Posterior vena cava (tissue), 2 donors: ENCODE data around the gene CHD5. TPM values are rescaled to one million over a fixed set of nuclear protein-coding genes. Genes with fewer than 3 reads are reported as not detected.

Source experiments
- DNase-seq: peaks from one replicate; pipeline ENCODE4 v3.0.0-alpha.2; 2020; ENCODE audit warnings: low spot score
- intact Hi-C, 2 donors: fragments of 100-400 bp; cut with DNase I; formaldehyde crosslinking; loops; one replicate each; pipeline versions ENCODE4 v1.14.1 to v1.14.2; 2022 to 2023
- total RNA-seq, 2 donors: library from RNA; stranded (reverse); fragmentation: NEBNext Ultra II Directional; extraction: Animal tissue kit (Norgen Biotek cat#: 25700); gene quantifications; one replicate each; pipeline ENCODE4 v1.2.1, GENCODE V29; 2021
- donor health status: DM: yes; HTN: yes; CAD: no.
- donor health status: DM: yes; HTN: yes; CAD: no.

The CHD5 gene
- total RNA-seq, 2 donors from 2014 or later, result 1.4 to 2.4 TPM

- peak; percentile 73 for DNase-seq
These were observed 54.8 kb downstream of the CHD5 start for GRCh38 chr1:6125366-6125765.

GRCh38 chr1:6124746-6125365, 55.3 kb downstream of the CHD5 start:
- peak; percentile 70 for DNase-seq
- intact Hi-C loops, result no loop called here

More at GRCh38 chr1:6125366-6125765, 54.8 kb downstream of the CHD5 start:
- intact Hi-C loops, result no loop called here

GRCh38 chr1:6124341-6124740, 55.8 kb downstream of the CHD5 start:
- no peak for DNase-seq
- intact Hi-C loops, result no loop called here

- no peak for DNase-seq
- intact Hi-C loops, result no loop called here
These were observed 56.3 kb downstream of the CHD5 start for GRCh38 chr1:6123816-6124215.

- intact Hi-C loops, result no loop called here
- no peak for DNase-seq
These were observed 57.0 kb downstream of the CHD5 start for GRCh38 chr1:6123083-6123482.

- intact Hi-C loops, result no loop called here
- DNase-seq, result no peak
These were observed 58.3 kb downstream of the CHD5 start for GRCh38 chr1:6121651-6122370.

GRCh38 chr1:6121021-6121421, 59.1 kb downstream of the CHD5 start:
- intact Hi-C loops, result no loop called here
- DNase-seq, result no peak

- intact Hi-C loops, result no loop called here
- DNase-seq, result no peak
These were observed 61.7 kb downstream of the CHD5 start for GRCh38 chr1:6118415-6118814.

- no peak for DNase-seq
- intact Hi-C loops, result no loop called here
These were observed 62.5 kb downstream of the CHD5 start for GRCh38 chr1:6117624-6118023.

- DNase-seq, result no peak
- intact Hi-C loops, result no loop called here
These were observed 63.1 kb downstream of the CHD5 start for GRCh38 chr1:6117064-6117463.

- DNase-seq, result no peak
- intact Hi-C loops, result no loop called here
These were observed 64.0 kb downstream of the CHD5 start for GRCh38 chr1:6116137-6116536.

- intact Hi-C loops, result no loop called here
- no peak for DNase-seq
These were observed 66.4 kb downstream of the CHD5 start for GRCh38 chr1:6113745-6114144.

- intact Hi-C loops, result no loop called here
These were observed 67.0 kb downstream of the CHD5 start for GRCh38 chr1:6113116-6113515.

GRCh38 chr1:6112690-6113005, 67.5 kb downstream of the CHD5 start:
- intact Hi-C loops, result no loop called here
- DNase-seq, result no peak

More at GRCh38 chr1:6113116-6113515, 67.0 kb downstream of the CHD5 start:
- no peak for DNase-seq

GRCh38 chr1:6111991-6112689, 68.0 kb downstream of the CHD5 start:
- intact Hi-C loops, result no loop called here
- DNase-seq, result no peak

GRCh38 chr1:6111571-6111970, 68.5 kb downstream of the CHD5 start:
- DNase-seq, result no peak
- intact Hi-C loops, result no loop called here

GRCh38 chr1:6110326-6110725, 69.8 kb downstream of the CHD5 start:
- intact Hi-C loops, result no loop called here

GRCh38 chr1:6109688-6110087, 70.4 kb downstream of the CHD5 start:
- no peak for DNase-seq
- intact Hi-C loops, result no loop called here

More at GRCh38 chr1:6110326-6110725, 69.8 kb downstream of the CHD5 start:
- DNase-seq, result no peak

GRCh38 chr1:6108937-6109614, 71.0 kb downstream of the CHD5 start:
- DNase-seq, result no peak
- intact Hi-C loops, result no loop called here

GRCh38 chr1:6108476-6108875, 71.6 kb downstream of the CHD5 start:
- no peak for DNase-seq
- intact Hi-C loops, result no loop called here
